HS-27A (cell line): ENCODE measurements around the gene SLC50A1.

Source experiments
- DNase-seq: peaks from one replicate; pipeline ENCODE4 v3.0.0-alpha.2; 2012; ENCODE audit warnings: low read depth, missing footprints

The SLC50A1 gene

GRCh38 chr1:155135415-155136028 is at the start of gene SLC50A1:
Gene SLC50A1, plus strand, starts transcription at chr1:155135852. Its CDS starts 60 bp downstream, at chr1:155135912.
- DNase-seq, result peak; percentile 62

GRCh38 chr1:155086128-155086741 is 49.4 kb upstream of the SLC50A1 start:
- no peak for DNase-seq

GRCh38 chr1:155086856-155087535 is 48.7 kb upstream of the SLC50A1 start:
- DNase-seq, result no peak

- DNase-seq, result no peak
Measured at GRCh38 chr1:155091071-155092051, 44.3 kb upstream of the SLC50A1 start.

- no peak for DNase-seq
Measured at GRCh38 chr1:155092131-155092530, 43.5 kb upstream of the SLC50A1 start.

GRCh38 chr1:155092641-155093040 is 43.0 kb upstream of the SLC50A1 start:
- DNase-seq, result no peak

GRCh38 chr1:155093911-155094621 is 41.6 kb upstream of the SLC50A1 start:
- DNase-seq, result no peak

- no peak for DNase-seq
Measured at GRCh38 chr1:155094622-155094948, 41.1 kb upstream of the SLC50A1 start.

GRCh38 chr1:155099331-155099730 is 36.3 kb upstream of the SLC50A1 start:
- no peak for DNase-seq

GRCh38 chr1:155103325-155103724 is 32.3 kb upstream of the SLC50A1 start:
- DNase-seq, result no peak

GRCh38 chr1:155104605-155105534 is 30.8 kb upstream of the SLC50A1 start:
- no peak for DNase-seq

GRCh38 chr1:155105604-155106011 is 30.0 kb upstream of the SLC50A1 start:
- DNase-seq, result no peak

- no peak for DNase-seq
Measured at GRCh38 chr1:155106862-155107261, 28.8 kb upstream of the SLC50A1 start.

- no peak for DNase-seq
Measured at GRCh38 chr1:155107309-155108264, 28.1 kb upstream of the SLC50A1 start.

GRCh38 chr1:155108296-155108695 is 27.4 kb upstream of the SLC50A1 start:
- no peak for DNase-seq

GRCh38 chr1:155110381-155110780 is 25.3 kb upstream of the SLC50A1 start:
- no peak for DNase-seq

GRCh38 chr1:155110826-155111225 is 24.8 kb upstream of the SLC50A1 start:
- no peak for DNase-seq

GRCh38 chr1:155113450-155113980 is 22.1 kb upstream of the SLC50A1 start:
- DNase-seq, result no peak
